Calu3 (cell line): ENCODE measurements around the gene POLA1. TPM values are rescaled to one million over a fixed set of nuclear protein-coding genes. Genes with fewer than 3 reads are reported as not detected.

Experiments used
- BruUV-seq: library from RNA; stranded (reverse); fragments of 400-500 nt; replicated peaks from 2 replicates; lab custom pipeline; 2021; lab: Mats Ljungman, UMichigan
- CTCF ChIA-PET: fragments of 300-600 bp; sonication (Branson Sonifier 250); formaldehyde crosslinking; loops from one replicate; lab custom pipeline; 2022; ENCODE audit warnings: antibody characterized with exemption; lab: Charles Lee
- DNase-seq: peaks from one replicate; pipeline ENCODE4 v3.0.0; 2022
- H3K27ac Mint-ChIP-seq: one replicate; pipeline ENCODE4 v1.8.0; 2022; ENCODE audit warnings: mixed read lengths; ENCODE audit not compliant: unreplicated experiment
- H3K27me3 Mint-ChIP-seq: one replicate; pipeline ENCODE4 v1.8.0; 2022; ENCODE audit warnings: mixed read lengths; ENCODE audit not compliant: unreplicated experiment
- H3K36me3 Mint-ChIP-seq: one replicate; pipeline ENCODE4 v1.8.0; 2022; ENCODE audit warnings: mild to moderate bottlenecking, moderate library complexity, mixed read lengths; ENCODE audit not compliant: insufficient read depth, unreplicated experiment
- H3K4me1 Mint-ChIP-seq: one replicate; pipeline ENCODE4 v1.8.0; 2022; ENCODE audit warnings: mild to moderate bottlenecking, low read depth, mixed read lengths; ENCODE audit not compliant: unreplicated experiment
- H3K4me3 Mint-ChIP-seq: one replicate; pipeline ENCODE4 v1.8.0; 2022; ENCODE audit warnings: mild to moderate bottlenecking, low read depth, moderate library complexity, mixed read lengths; ENCODE audit not compliant: unreplicated experiment
- H3K9me3 Mint-ChIP-seq: one replicate; pipeline ENCODE4 v1.8.0; 2022; ENCODE audit warnings: low read depth, mixed read lengths; ENCODE audit not compliant: unreplicated experiment
- CTCF ChIP-seq: fragments of 200-600 bp; IDR thresholded peaks from one replicate; pipeline ENCODE4 v1.8.0; 2022; ENCODE audit warnings: antibody characterized with exemption; ENCODE audit not compliant: unreplicated experiment
- intact Hi-C: fragments of 100-400 bp; cut with micrococcal nuclease; formaldehyde crosslinking; loops from one replicate; pipeline ENCODE4 v1.10.0; 2022; ENCODE audit not compliant: unreplicated experiment
- total RNA-seq: library from RNA; stranded (reverse); gene quantifications from 2 replicates; pipeline ENCODE4 v1.2.3, GENCODE V29; 2022

POLA1 gene
- total RNA-seq, 1 experiment from 2014 or later: 25.2 TPM

DNA sequence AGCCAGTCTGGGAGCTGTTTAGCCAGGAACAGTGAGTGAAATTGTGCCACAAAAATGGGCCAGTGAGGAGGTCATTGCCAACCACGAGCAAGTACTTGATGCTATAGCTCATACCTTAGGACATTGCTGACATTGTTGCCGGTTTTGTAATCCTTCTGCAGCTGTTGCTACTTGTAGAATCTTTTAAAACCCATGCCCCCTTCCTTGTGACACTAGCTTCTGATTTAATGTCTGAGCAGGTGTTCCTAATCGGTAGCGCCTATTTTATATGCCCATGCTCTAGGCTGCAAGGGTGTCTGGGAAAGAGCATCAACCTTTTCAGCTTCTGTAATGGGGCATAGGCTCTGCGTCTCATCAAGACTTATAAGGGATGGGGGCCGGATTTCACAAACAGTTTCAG lies 2.6 kb downstream of the POLA1 start:
- H3K36me3 Mint-ChIP-seq: peaks cover 23% of the 10 kb centered on the region
- TF ChIP-seq CTCF: no peak
- no peak overlapping the region for H3K27ac Mint-ChIP-seq
- no peak overlapping the region for H3K4me3 Mint-ChIP-seq
- H3K27me3 Mint-ChIP-seq: no peaks in the 10 kb centered on the region
- no peaks in the 10 kb centered on the region for H3K9me3 Mint-ChIP-seq
- intact Hi-C loops: no loop called here
- peaks cover 19% of the 10 kb centered on the region for H3K4me1 Mint-ChIP-seq
- DNase-seq: no peak
- no TSS peak for BruUV-seq
- CTCF ChIA-PET: no interaction called here

DNA sequence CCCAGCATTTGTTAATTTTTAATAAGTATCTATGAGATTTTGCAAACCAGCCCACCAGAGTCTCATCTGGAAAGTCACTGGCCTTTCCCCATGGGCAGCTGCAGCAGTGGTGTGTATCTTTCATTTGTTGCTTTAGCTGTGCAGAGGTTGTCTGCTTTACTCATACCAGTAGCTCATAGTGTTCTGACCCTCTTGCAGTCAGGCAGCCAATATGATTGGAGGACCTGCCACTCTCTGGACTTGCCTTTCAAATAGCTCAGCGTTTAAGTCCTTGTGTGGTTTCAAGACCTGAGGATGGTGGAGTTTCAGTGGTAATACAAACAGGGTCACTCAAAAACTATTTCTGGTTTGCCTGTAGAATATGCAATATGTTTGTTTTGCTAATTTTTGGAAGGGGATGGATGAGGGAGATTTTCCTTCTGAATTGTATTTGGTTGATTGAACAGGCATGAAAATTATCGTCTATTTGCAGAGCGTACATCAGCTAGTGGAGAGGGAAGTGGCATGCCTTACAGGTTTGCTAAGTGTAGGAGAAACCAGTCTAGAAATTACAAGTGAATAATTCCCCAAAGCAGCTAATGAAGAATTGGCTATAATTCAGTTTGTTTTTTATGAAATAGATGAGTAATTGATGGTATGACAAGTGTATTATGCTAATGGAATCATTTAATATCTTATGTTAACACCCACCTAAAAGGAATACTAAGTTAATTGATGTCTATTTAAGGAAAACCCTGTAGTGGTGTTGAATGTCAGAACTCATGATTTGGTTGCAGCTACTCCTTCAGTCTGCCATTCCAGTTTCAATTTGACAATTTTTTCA lies 8.9 kb downstream of the POLA1 start:
- Mint-ChIP-seq H3K36me3 (peaks cover 13% of the 10 kb centered on the region), H3K27ac (no peak overlapping the region), H3K27me3 (no peaks in the 10 kb centered on the region), H3K4me3 (no peak overlapping the region), H3K9me3 (no peaks in the 10 kb centered on the region), H3K4me1 (no peaks in the 10 kb centered on the region)
- BruUV-seq: no TSS peak
- no peak for DNase-seq
- intact Hi-C loops: no loop called here
- no peak for TF ChIP-seq CTCF
- CTCF ChIA-PET: no interaction called here

DNA sequence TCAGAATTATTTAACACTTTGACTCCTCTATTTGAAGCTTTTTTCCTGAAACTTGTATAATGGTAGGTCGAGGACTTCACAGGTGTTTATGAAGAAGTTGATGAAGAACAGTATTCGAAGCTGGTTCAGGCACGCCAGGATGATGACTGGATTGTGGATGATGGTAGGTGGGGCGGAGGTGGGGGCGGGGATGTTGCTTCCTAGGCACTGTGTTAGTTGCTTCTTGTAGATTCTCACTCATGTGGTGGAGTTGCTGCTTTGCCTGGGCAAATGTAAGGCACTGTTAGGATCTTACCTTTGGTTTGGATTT lies 9.4 kb downstream of the POLA1 start:
- Mint-ChIP-seq H3K4me1 (no peaks in the 10 kb centered on the region), H3K9me3 (no peaks in the 10 kb centered on the region), H3K27me3 (no peaks in the 10 kb centered on the region), H3K27ac (no peak overlapping the region), H3K4me3 (no peak overlapping the region), H3K36me3 (peaks cover 13% of the 10 kb centered on the region)
- no TSS peak for BruUV-seq
- intact Hi-C loops: no loop called here
- DNase-seq: no peak
- no peak for TF ChIP-seq CTCF
- CTCF ChIA-PET: no interaction called here

- DNase-seq: no peak
- no peaks in the 10 kb centered on the region for H3K27me3 Mint-ChIP-seq
- intact Hi-C loops: no loop called here
- CTCF ChIA-PET: no interaction called here
- no TSS peak for BruUV-seq
- H3K4me3 Mint-ChIP-seq: no peak overlapping the region
- H3K27ac Mint-ChIP-seq: no peak overlapping the region
- no peaks in the 10 kb centered on the region for H3K4me1 Mint-ChIP-seq
- TF ChIP-seq CTCF: no peak
- H3K9me3 Mint-ChIP-seq: no peaks in the 10 kb centered on the region
- H3K36me3 Mint-ChIP-seq: peaks cover 13% of the 10 kb centered on the region
These were observed 25.1 kb downstream of the POLA1 start for GRCh38 chrX:24718771-24719170.
